ENCODE results near the gene SDR9C7.
"Not testable (repeated sequence)": the region's sequence is repeated elsewhere in the genome, so short reads cannot be mapped to it uniquely, and the experiment has no call there.

SDR9C7 gene

GRCh38 chr12:56980268-56980667 lies 46.1 kb upstream of the SDR9C7 start:
- H3K4me3 ChIP-seq (ENCODE audit: insufficient read depth, low read length, poor library complexity, severe bottlenecking), result no peak overlapping the region
- H3F3A ChIP-seq (ENCODE audit: insufficient read depth), result no peaks in the 10 kb centered on the region
- H3K79me2 ChIP-seq (ENCODE audit: insufficient read depth, low read length), result no peaks in the 10 kb centered on the region
- no peaks in the 10 kb centered on the region for H4K20me1 ChIP-seq (ENCODE audit: low read depth, low read length)
- H3K9me2 ChIP-seq (replicated peaks; ENCODE audit: insufficient read depth, low read length), result no peaks in the 10 kb centered on the region
- H2AFZ ChIP-seq (ENCODE audit: low read depth, low read length, severe bottlenecking), result no peak overlapping the region
- TF ChIP-seq EZH2phosphoT487 (conservative IDR thresholded peaks at IDR 0.05; ENCODE audit: low read length) (no peak), CTCF (IDR thresholded peaks at IDR 0.05; ENCODE audit: insufficient read depth, low read length, poor library complexity, severe bottlenecking) (no peak)
- no peak overlapping the region for H3K27ac ChIP-seq (ENCODE audit: low read depth, low read length)
- H3K4me2 ChIP-seq (ENCODE audit: low read depth, low read length, poor library complexity, severe bottlenecking), result no peak overlapping the region
- no peaks in the 10 kb centered on the region for H3K36me3 ChIP-seq (ENCODE audit: low read length)
- H3K9ac ChIP-seq (ENCODE audit: low read length), result no peak overlapping the region
- H3K9me3 ChIP-seq (ENCODE audit: insufficient read depth, low read length), result no peaks in the 10 kb centered on the region
- no peaks in the 10 kb centered on the region for H3K27me3 ChIP-seq (ENCODE audit: low read length)

- Histone ChIP-seq H4K20me1 (ENCODE audit: low read depth, low read length) (no peaks in the 10 kb centered on the region), H3F3A (ENCODE audit: insufficient read depth) (no peaks in the 10 kb centered on the region), H3K27me3 (ENCODE audit: low read length) (no peaks in the 10 kb centered on the region), H3K27ac (ENCODE audit: low read depth, low read length) (no peak overlapping the region), H3K9me2 (replicated peaks; ENCODE audit: insufficient read depth, low read length) (no peaks in the 10 kb centered on the region), H2AFZ (ENCODE audit: low read depth, low read length, severe bottlenecking) (no peak overlapping the region), H3K79me2 (ENCODE audit: insufficient read depth, low read length) (no peaks in the 10 kb centered on the region), H3K4me2 (ENCODE audit: low read depth, low read length, poor library complexity, severe bottlenecking) (no peak overlapping the region), H3K36me3 (ENCODE audit: low read length) (no peaks in the 10 kb centered on the region), H3K4me3 (ENCODE audit: insufficient read depth, low read length, poor library complexity, severe bottlenecking) (no peak overlapping the region), H3K9me3 (ENCODE audit: insufficient read depth, low read length) (no peaks in the 10 kb centered on the region), H3K9ac (ENCODE audit: low read length) (no peak overlapping the region)
- TF ChIP-seq CTCF (IDR thresholded peaks at IDR 0.05; ENCODE audit: insufficient read depth, low read length, poor library complexity, severe bottlenecking), result no peak
- TF ChIP-seq EZH2phosphoT487 (conservative IDR thresholded peaks at IDR 0.05; ENCODE audit: low read length), result no peak
Measured at GRCh38 chr12:56979628-56980027, 45.4 kb upstream of the SDR9C7 start.

GRCh38 chr12:56978397-56979138 lies 44.4 kb upstream of the SDR9C7 start:
- Histone ChIP-seq H3K9me3 (ENCODE audit: insufficient read depth, low read length) (no peaks in the 10 kb centered on the region), H3K36me3 (ENCODE audit: low read length) (no peaks in the 10 kb centered on the region), H3K9ac (ENCODE audit: low read length) (no peak overlapping the region), H3K27me3 (ENCODE audit: low read length) (no peaks in the 10 kb centered on the region), H3F3A (ENCODE audit: insufficient read depth) (no peaks in the 10 kb centered on the region), H3K4me2 (ENCODE audit: low read depth, low read length, poor library complexity, severe bottlenecking) (no peak overlapping the region), H3K4me3 (ENCODE audit: insufficient read depth, low read length, poor library complexity, severe bottlenecking) (no peak overlapping the region), H4K20me1 (ENCODE audit: low read depth, low read length) (no peaks in the 10 kb centered on the region), H2AFZ (ENCODE audit: low read depth, low read length, severe bottlenecking) (no peak overlapping the region), H3K27ac (ENCODE audit: low read depth, low read length) (no peak overlapping the region), H3K79me2 (ENCODE audit: insufficient read depth, low read length) (no peaks in the 10 kb centered on the region), H3K9me2 (replicated peaks; ENCODE audit: insufficient read depth, low read length) (no peaks in the 10 kb centered on the region)
- TF ChIP-seq CTCF (IDR thresholded peaks at IDR 0.05; ENCODE audit: insufficient read depth, low read length, poor library complexity, severe bottlenecking), result no peak
- no peak for TF ChIP-seq EZH2phosphoT487 (conservative IDR thresholded peaks at IDR 0.05; ENCODE audit: low read length)

- H2AFZ ChIP-seq (ENCODE audit: low read depth, low read length, severe bottlenecking); H3K9me2 ChIP-seq (replicated peaks; ENCODE audit: insufficient read depth, low read length); H3K4me2 ChIP-seq (ENCODE audit: low read depth, low read length, poor library complexity, severe bottlenecking); H3F3A ChIP-seq (ENCODE audit: insufficient read depth); H3K36me3 ChIP-seq (ENCODE audit: low read length); H3K4me3 ChIP-seq (ENCODE audit: insufficient read depth, low read length, poor library complexity, severe bottlenecking); H3K9ac ChIP-seq (ENCODE audit: low read length); H3K79me2 ChIP-seq (ENCODE audit: insufficient read depth, low read length); H3K27ac ChIP-seq (ENCODE audit: low read depth, low read length); H4K20me1 ChIP-seq (ENCODE audit: low read depth, low read length); H3K27me3 ChIP-seq (ENCODE audit: low read length); H3K9me3 ChIP-seq (ENCODE audit: insufficient read depth, low read length): not testable (repeated sequence)
Measured at GRCh38 chr12:56977361-56977760, 43.2 kb upstream of the SDR9C7 start.

GRCh38 chr12:56974224-56974623 lies 40.0 kb upstream of the SDR9C7 start:
- not testable (repeated sequence) for H3K36me3 ChIP-seq (ENCODE audit: low read length); H3K79me2 ChIP-seq (ENCODE audit: insufficient read depth, low read length); H3K9ac ChIP-seq (ENCODE audit: low read length); H3K9me3 ChIP-seq (ENCODE audit: insufficient read depth, low read length); H3K4me3 ChIP-seq (ENCODE audit: insufficient read depth, low read length, poor library complexity, severe bottlenecking); H3K4me2 ChIP-seq (ENCODE audit: low read depth, low read length, poor library complexity, severe bottlenecking); H4K20me1 ChIP-seq (ENCODE audit: low read depth, low read length); H2AFZ ChIP-seq (ENCODE audit: low read depth, low read length, severe bottlenecking); H3K27ac ChIP-seq (ENCODE audit: low read depth, low read length); H3F3A ChIP-seq (ENCODE audit: insufficient read depth); H3K9me2 ChIP-seq (replicated peaks; ENCODE audit: insufficient read depth, low read length); H3K27me3 ChIP-seq (ENCODE audit: low read length)

- H3K9me2 ChIP-seq (replicated peaks; ENCODE audit: insufficient read depth, low read length); H3K79me2 ChIP-seq (ENCODE audit: insufficient read depth, low read length); H3K4me3 ChIP-seq (ENCODE audit: insufficient read depth, low read length, poor library complexity, severe bottlenecking); H3F3A ChIP-seq (ENCODE audit: insufficient read depth); H2AFZ ChIP-seq (ENCODE audit: low read depth, low read length, severe bottlenecking); H3K9me3 ChIP-seq (ENCODE audit: insufficient read depth, low read length); H3K9ac ChIP-seq (ENCODE audit: low read length); H3K27ac ChIP-seq (ENCODE audit: low read depth, low read length); H3K27me3 ChIP-seq (ENCODE audit: low read length); H3K36me3 ChIP-seq (ENCODE audit: low read length); H4K20me1 ChIP-seq (ENCODE audit: low read depth, low read length); H3K4me2 ChIP-seq (ENCODE audit: low read depth, low read length, poor library complexity, severe bottlenecking): not testable (repeated sequence)
Measured at GRCh38 chr12:56968910-56969309, 34.7 kb upstream of the SDR9C7 start.

Measured in SU-DHL-6 (cell line).